Measurements from ENCODE around the gene MTARC2. TPM values are rescaled to one million over a fixed set of nuclear protein-coding genes. Genes with fewer than 3 reads are reported as not detected.

The MTARC2 gene
- total and polyA plus RNA-seq, 10 of the 15 experiments (the other 5 are each of a cell fraction or from before 2014, with no cell fraction given), result 1.9 to 5.5 (median 3.3) TPM

- SMC1A ChIA-PET (ENCODE audit: uncharacterized antibody, unreplicated experiment), result interaction anchor here (4.7 kb wide), 1 partner anchor 27 kb away, joined by 27 read pairs; no protein-coding TSS in a partner anchor
- Histone ChIP-seq H3K9me3 (replicated peaks; ENCODE audit: control insufficient read depth, insufficient read depth, low read length) (no peaks in the 10 kb centered on the region; the same call in 2 of the 3 replicates), H3K4me3 (no peak overlapping the region), H2AFZ (ENCODE audit: control insufficient read depth, low read depth, low read length) (no peak overlapping the region), H4K20me1 (ENCODE audit: control insufficient read depth, insufficient read depth) (no peaks in the 10 kb centered on the region), H3K79me2 (ENCODE audit: control insufficient read depth, insufficient read depth, low read length) (no peaks in the 10 kb centered on the region), H3K36me3 (ENCODE audit: control insufficient read depth in 2 of 2, insufficient read depth in 2 of 2, low read length in 1 of 2) (no peaks in the 10 kb centered on the region), H3K27me3 (replicated peaks in 1 of 2; ENCODE audit: control insufficient read depth in 2 of 2, insufficient read depth in 2 of 2, low read length in 1 of 2) (no peaks in the 10 kb centered on the region), H3K4me1 (ENCODE audit: control insufficient read depth, insufficient read depth, low read length) (peaks cover 5% of the 10 kb centered on the region; the same call in 1 of the 2 replicates), H3K9ac (ENCODE audit: control insufficient read depth, insufficient read depth, low read length) (no peak overlapping the region), H3K4me2 (ENCODE audit: control insufficient read depth, insufficient read depth) (no peak overlapping the region), H3K27ac (ENCODE audit: control insufficient read depth, insufficient read depth) (no peak overlapping the region)
- RAD21 ChIA-PET (ENCODE audit: unreplicated experiment), result no interaction called here
- FAIRE-seq, result no peak
- no peak for DNase-seq (ENCODE audit: low read depth, low spot score)
- BruUV-seq (replicated peaks), result no TSS peak
- in situ Hi-C loops (cut with MboI) (no loop called here), intact Hi-C loops (cut with micrococcal nuclease; ENCODE audit: unreplicated experiment) (no loop called here)
- POLR2A ChIA-PET, result no interaction called here
- TF ChIP-seq ZSCAN29 (IDR thresholded peaks at IDR 0.05) (no peak), ZBED1 (IDR thresholded peaks at IDR 0.05; ENCODE audit: borderline replicate concordance) (no peak), HDAC6 (IDR thresholded peaks at IDR 0.05; ENCODE audit: unreplicated experiment) (no peak), RELA (IDR thresholded peaks at IDR 0.05; ENCODE audit: borderline replicate concordance, partially characterized antibody) (no peak)
- no peak for ATAC-seq
- WGBS (ENCODE audit: insufficient coverage, insufficient replicate concordance, low lambda C conversion rate, missing lambda C conversion rate), result 60% methylated on average over 9 of the region's 9 CpGs
- CTCF ChIA-PET, result interaction anchor here (1.3 kb wide), 1 partner anchor 27 kb away, joined by 3 read pairs; no protein-coding TSS in a partner anchor
Measured at GRCh38 chr1:220706480-220706879, 41.6 kb upstream of the MTARC2 start.

- FAIRE-seq, result no peak
- ChIA-PET SMC1A (ENCODE audit: uncharacterized antibody, unreplicated experiment) (no interaction called here), CTCF (interaction anchor here (1.3 kb wide), 1 partner anchor 26 kb away, joined by 3 read pairs; no protein-coding TSS in a partner anchor), RAD21 (ENCODE audit: unreplicated experiment) (no interaction called here), POLR2A (no interaction called here)
- Histone ChIP-seq H3K79me2 (ENCODE audit: control insufficient read depth, insufficient read depth, low read length) (no peaks in the 10 kb centered on the region), H3K4me3 (no peak overlapping the region), H3K27ac (ENCODE audit: control insufficient read depth, insufficient read depth) (no peak overlapping the region), H3K9ac (ENCODE audit: control insufficient read depth, insufficient read depth, low read length) (no peak overlapping the region), H4K20me1 (ENCODE audit: control insufficient read depth, insufficient read depth) (no peaks in the 10 kb centered on the region), H3K36me3 (ENCODE audit: control insufficient read depth in 2 of 2, insufficient read depth in 2 of 2, low read length in 1 of 2) (no peaks in the 10 kb centered on the region), H3K4me2 (ENCODE audit: control insufficient read depth, insufficient read depth) (no peak overlapping the region), H3K4me1 (ENCODE audit: control insufficient read depth, insufficient read depth, low read length) (peaks cover 5% of the 10 kb centered on the region; the same call in 1 of the 2 replicates), H2AFZ (ENCODE audit: control insufficient read depth, low read depth, low read length) (no peak overlapping the region), H3K27me3 (replicated peaks in 1 of 2; ENCODE audit: control insufficient read depth in 2 of 2, insufficient read depth in 2 of 2, low read length in 1 of 2) (no peaks in the 10 kb centered on the region), H3K9me3 (replicated peaks; ENCODE audit: control insufficient read depth, insufficient read depth, low read length) (no peaks in the 10 kb centered on the region; the same call in 2 of the 3 replicates)
- intact Hi-C loops (cut with micrococcal nuclease; ENCODE audit: unreplicated experiment), result no loop called here
- no peak for DNase-seq (ENCODE audit: low read depth, low spot score)
- in situ Hi-C loops (cut with MboI), result no loop called here
- 67% methylated on average over 8 of the region's 10 CpGs for WGBS (ENCODE audit: insufficient coverage, insufficient replicate concordance, low lambda C conversion rate, missing lambda C conversion rate)
- BruUV-seq (replicated peaks), result no TSS peak
- ATAC-seq, result no peak
- TF ChIP-seq POU2F2 (IDR thresholded peaks at IDR 0.05; ENCODE audit: borderline replicate concordance, low read depth, low read length) (no peak), ZNF274 (IDR thresholded peaks at IDR 0.05; ENCODE audit: insufficient read depth, insufficient read length) (no peak), RAD51 (IDR thresholded peaks at IDR 0.05) (no peak), EP300 (IDR thresholded peaks at IDR 0.05; ENCODE audit: borderline replicate concordance in 1 of 2, control insufficient read depth in 1 of 2, low read depth in 2 of 2, low read length in 2 of 2) (no peak), GATAD2B (conservative IDR thresholded peaks at IDR 0.05; ENCODE audit: low read depth) (no peak), NR2F1 (conservative IDR thresholded peaks at IDR 0.05) (no peak), NBN (IDR thresholded peaks at IDR 0.05) (no peak), MAX (IDR thresholded peaks at IDR 0.05; ENCODE audit: low read depth, low read length) (no peak), POLR2AphosphoS2 (IDR thresholded peaks at IDR 0.05; ENCODE audit: low read depth, low read length) (no peak), SPI1 (IDR thresholded peaks at IDR 0.05; ENCODE audit: borderline replicate concordance, insufficient read depth, low read depth, low read length) (no peak), ZBTB4 (CRISPR knock-in tag; IDR thresholded peaks at IDR 0.05) (no peak), ASH2L (IDR thresholded peaks at IDR 0.05; ENCODE audit: borderline replicate concordance, low read depth) (no peak)
Measured at GRCh38 chr1:220707160-220707559, 41.0 kb upstream of the MTARC2 start.

All from GM12878 (cell line).